Right renal pelvis (tissue), 4 donors: ENCODE results near the gene GAS6. TPM values are rescaled to one million over a fixed set of nuclear protein-coding genes. Genes with fewer than 3 reads are reported as not detected.

Source experiments
- DNase-seq, 4 donors: peaks; one replicate each; pipeline ENCODE4 v3.0.0-alpha.2; 2013; ENCODE audit warnings: low read depth in 4 of 4, low spot score in 3 of 4, missing footprints in 1 of 4
- polyA plus RNA-seq, 4 donors: library from polyadenylated mRNA; unstranded; fragments of 120-200 nt; gene quantifications; one replicate each; pipeline ENCODE4 v1.2.1, GENCODE V29; 2013; ENCODE audit not compliant: insufficient read length in 4 of 4

GAS6 gene
- polyA plus RNA-seq, 4 donors = 26.2 to 41.4 (median 27.7) TPM

- no peak for DNase-seq
Observed at GRCh38 chr13:113888701-113889330, 24.9 kb upstream of the GAS6 start.

GRCh38 chr13:113887700-113888201 is 23.9 kb upstream of the GAS6 start:
- DNase-seq = no peak

GRCh38 chr13:113886561-113887112 is 22.8 kb upstream of the GAS6 start:
- DNase-seq = no peak

GRCh38 chr13:113884821-113885220 is 20.9 kb upstream of the GAS6 start:
- no peak for DNase-seq

GRCh38 chr13:113883921-113884804 is 20.3 kb upstream of the GAS6 start:
- DNase-seq = no peak

- DNase-seq = no peak
Observed at GRCh38 chr13:113883314-113883811, 19.5 kb upstream of the GAS6 start.

- DNase-seq = no peak
Observed at GRCh38 chr13:113882716-113883115, 18.8 kb upstream of the GAS6 start.

- DNase-seq = no peak
Observed at GRCh38 chr13:113882267-113882630, 18.4 kb upstream of the GAS6 start.

- no peak for DNase-seq
Observed at GRCh38 chr13:113881614-113882266, 17.9 kb upstream of the GAS6 start.

- DNase-seq = no peak
Observed at GRCh38 chr13:113880651-113881611, 17.1 kb upstream of the GAS6 start.

- no peak for DNase-seq
Observed at GRCh38 chr13:113879494-113880360, 15.9 kb upstream of the GAS6 start.

- no peak for DNase-seq
Observed at GRCh38 chr13:113879017-113879416, 15.1 kb upstream of the GAS6 start.

GRCh38 chr13:113877149-113877990 is 13.5 kb upstream of the GAS6 start:
- DNase-seq = no peak

- DNase-seq = no peak
Observed at GRCh38 chr13:113876346-113877148, 12.7 kb upstream of the GAS6 start.

GRCh38 chr13:113875837-113876281 is 12.0 kb upstream of the GAS6 start:
- DNase-seq = no peak

GRCh38 chr13:113875429-113875815 is 11.5 kb upstream of the GAS6 start:
- DNase-seq = no peak
